Activated T-cell treated with anti-CD3 and anti-CD28 coated beads, Interleukin-2, amount 50 U/mL, for 24 hours (primary cell): Measurements from ENCODE around the gene ZNF181.

ENCODE experiments used
- DNase-seq: peaks from one replicate; pipeline ENCODE4 v3.0.0-alpha.2; 2020
- H3K27ac Mint-ChIP-seq: 2 replicates; pipeline ENCODE4 v1.8.0; 2020; ENCODE audit warnings: mild to moderate bottlenecking, mixed read lengths
- H3K27me3 Mint-ChIP-seq: 2 replicates; pipeline ENCODE4 v1.8.0; 2020; ENCODE audit warnings: mixed read lengths
- H3K36me3 Mint-ChIP-seq: 2 replicates; pipeline ENCODE4 v1.8.0; 2020; ENCODE audit warnings: low read depth, mixed read lengths
- H3K4me1 Mint-ChIP-seq: 2 replicates; pipeline ENCODE4 v1.8.0; 2020; ENCODE audit warnings: low read depth, mixed read lengths
- H3K4me3 Mint-ChIP-seq: 2 replicates; pipeline ENCODE4 v1.8.0; 2020; ENCODE audit warnings: mild to moderate bottlenecking, moderate library complexity, mixed read lengths
- H3K9me3 Mint-ChIP-seq: 2 replicates; pipeline ENCODE4 v1.8.0; 2020; ENCODE audit warnings: mixed read lengths

Gene ZNF181

GRCh38 chr19:34731019-34731829 is 2.8 kb upstream of the ZNF181 start:
- Mint-ChIP-seq H3K9me3 (peaks cover 8% of the 10 kb centered on the region), H3K4me3 (no peak overlapping the region), H3K36me3 (peaks cover 25% of the 10 kb centered on the region), H3K27me3 (peaks cover 18% of the 10 kb centered on the region), H3K4me1 (peaks cover 23% of the 10 kb centered on the region), H3K27ac (no peak overlapping the region)
- no peak for DNase-seq

GRCh38 chr19:34731964-34732363 is 2.1 kb upstream of the ZNF181 start:
- Mint-ChIP-seq H3K4me3 (no peak overlapping the region), H3K9me3 (peaks cover 12% of the 10 kb centered on the region), H3K27ac (no peak overlapping the region), H3K27me3 (peaks cover 13% of the 10 kb centered on the region), H3K4me1 (peaks cover 23% of the 10 kb centered on the region), H3K36me3 (peaks cover 32% of the 10 kb centered on the region)
- DNase-seq, result no peak

DNA sequence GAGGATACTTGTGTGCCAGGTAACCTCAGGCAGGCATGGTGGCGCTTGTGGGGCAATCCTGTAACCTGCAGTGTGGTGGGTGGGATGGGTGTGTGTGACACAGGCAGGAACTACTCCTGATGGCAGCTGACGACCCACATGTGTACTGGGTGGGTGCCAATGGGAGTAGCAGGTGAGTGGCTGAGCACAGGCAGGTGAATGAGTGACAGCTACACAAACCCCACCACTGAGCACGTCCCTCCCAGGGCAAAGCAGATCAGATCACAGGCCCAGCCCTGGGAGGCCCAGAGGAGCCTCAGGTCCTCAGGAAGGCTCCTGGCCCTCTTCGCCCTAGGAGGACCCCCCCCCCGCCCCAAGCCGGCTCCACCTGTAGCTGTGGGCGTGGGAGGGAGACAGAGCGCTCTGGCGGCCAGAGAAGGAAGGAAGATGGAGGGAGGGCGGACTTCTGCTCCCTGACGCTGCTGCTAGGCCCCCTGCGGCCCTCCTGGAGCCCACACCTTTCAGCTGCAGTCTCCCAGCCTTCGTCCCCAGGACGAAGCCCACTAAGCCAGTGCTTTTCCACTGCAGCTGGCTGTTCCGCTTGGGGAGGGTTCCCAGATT is 1.3 kb upstream of the ZNF181 start:
- Mint-ChIP-seq H3K4me1 (peaks cover 23% of the 10 kb centered on the region), H3K27ac (peak overlapping the region; percentile 18), H3K27me3 (peaks cover 5% of the 10 kb centered on the region), H3K9me3 (peaks cover 14% of the 10 kb centered on the region), H3K36me3 (peaks cover 39% of the 10 kb centered on the region), H3K4me3 (peak overlapping the region; percentile 62)
- DNase-seq, result peak; percentile 36

GRCh38 chr19:34733266-34733745 is 737 bp upstream of the ZNF181 start:
- Mint-ChIP-seq H3K4me1 (peaks cover 23% of the 10 kb centered on the region), H3K27me3 (peaks cover 2% of the 10 kb centered on the region), H3K4me3 (peak overlapping the region; percentile 82), H3K36me3 (peaks cover 45% of the 10 kb centered on the region), H3K27ac (peak overlapping the region; percentile 95), H3K9me3 (peaks cover 17% of the 10 kb centered on the region)
- no peak for DNase-seq

GRCh38 chr19:34734537-34735103 is 577 bp downstream of the ZNF181 start:
- H3K4me1 Mint-ChIP-seq, result peaks cover 23% of the 10 kb centered on the region
- DNase-seq, result no peak
- H3K36me3 Mint-ChIP-seq, result peaks cover 58% of the 10 kb centered on the region
- H3K9me3 Mint-ChIP-seq, result peaks cover 25% of the 10 kb centered on the region
- peak overlapping the region; percentile 82 for H3K4me3 Mint-ChIP-seq
- H3K27me3 Mint-ChIP-seq, result no peaks in the 10 kb centered on the region
- H3K27ac Mint-ChIP-seq, result peak overlapping the region; percentile 95

- DNase-seq, result no peak
- Mint-ChIP-seq H3K9me3 (peaks cover 75% of the 10 kb centered on the region), H3K4me3 (no peak overlapping the region), H3K27ac (no peak overlapping the region), H3K4me1 (no peaks in the 10 kb centered on the region), H3K27me3 (no peaks in the 10 kb centered on the region), H3K36me3 (peaks cover 71% of the 10 kb centered on the region)
Observed at GRCh38 chr19:34744896-34745690, 11.1 kb downstream of the ZNF181 start.

- Mint-ChIP-seq H3K4me1 (no peaks in the 10 kb centered on the region), H3K27me3 (no peaks in the 10 kb centered on the region), H3K4me3 (no peak overlapping the region), H3K27ac (no peak overlapping the region), H3K36me3 (peaks cover 79% of the 10 kb centered on the region), H3K9me3 (peaks cover 72% of the 10 kb centered on the region)
- DNase-seq, result no peak
Observed at GRCh38 chr19:34757441-34757840, 23.4 kb downstream of the ZNF181 start.

DNA sequence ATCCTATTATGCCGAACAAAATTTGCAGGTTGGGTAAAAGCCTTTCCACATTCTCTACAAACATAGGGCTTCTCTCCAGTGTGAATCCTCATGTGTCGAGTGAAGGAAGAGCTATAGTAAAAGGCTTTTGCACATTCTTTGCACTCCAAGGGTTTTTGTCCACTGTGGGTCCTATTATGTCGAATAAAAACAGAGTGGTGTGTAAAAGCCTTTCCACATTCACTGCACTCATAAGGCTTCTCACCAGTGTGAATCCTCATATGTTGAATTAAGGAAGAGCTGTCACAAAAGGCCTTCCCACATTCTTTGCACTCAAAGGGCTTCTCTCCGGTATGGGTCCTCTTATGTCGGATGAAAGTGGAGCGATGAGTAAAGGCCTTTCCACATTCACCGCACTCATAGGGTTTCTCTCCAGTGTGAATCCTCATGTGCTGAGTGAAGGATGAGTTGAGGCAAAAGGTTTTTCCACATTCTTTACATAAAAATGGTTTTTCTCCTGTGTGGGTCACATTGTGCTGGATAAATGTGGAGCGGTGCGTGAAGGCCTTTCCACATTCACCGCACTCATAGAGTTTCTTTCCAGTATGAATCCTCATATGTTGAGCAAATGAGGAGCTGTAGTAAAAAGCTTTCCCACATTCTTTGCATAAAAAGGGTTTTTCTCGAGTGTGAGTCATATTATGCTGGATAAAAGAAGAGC is 25.3 kb downstream of the ZNF181 start:
- peaks cover 86% of the 10 kb centered on the region for H3K36me3 Mint-ChIP-seq
- H3K27me3 Mint-ChIP-seq, result no peaks in the 10 kb centered on the region
- no peak for DNase-seq
- peaks cover 76% of the 10 kb centered on the region for H3K9me3 Mint-ChIP-seq
- H3K4me1 Mint-ChIP-seq, result no peaks in the 10 kb centered on the region
- H3K27ac Mint-ChIP-seq, result no peak overlapping the region
- no peak overlapping the region for H3K4me3 Mint-ChIP-seq

DNA sequence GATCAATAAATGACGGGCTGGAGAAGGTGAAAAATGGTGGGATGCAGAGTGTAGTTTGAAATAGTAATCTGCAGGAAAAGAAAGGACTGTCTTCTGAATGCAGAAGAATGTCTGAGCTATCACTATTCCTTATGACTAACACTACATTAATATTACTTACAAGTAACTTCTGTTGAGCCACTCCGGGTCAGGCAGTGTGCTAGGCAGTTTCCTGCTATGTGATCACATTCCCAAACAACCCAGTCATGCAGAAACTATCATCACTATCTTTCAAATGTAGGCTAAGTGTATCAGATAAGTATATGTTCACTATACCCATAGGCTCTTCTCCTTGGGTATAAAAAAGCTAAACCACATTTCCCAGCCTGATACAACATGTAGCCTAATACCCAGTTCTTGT is 32.3 kb downstream of the ZNF181 start:
- DNase-seq, result no peak
- Mint-ChIP-seq H3K27ac (no peak overlapping the region), H3K9me3 (peaks cover 43% of the 10 kb centered on the region), H3K4me3 (no peak overlapping the region), H3K4me1 (peaks cover 1% of the 10 kb centered on the region), H3K36me3 (peaks cover 97% of the 10 kb centered on the region), H3K27me3 (no peaks in the 10 kb centered on the region)

DNA sequence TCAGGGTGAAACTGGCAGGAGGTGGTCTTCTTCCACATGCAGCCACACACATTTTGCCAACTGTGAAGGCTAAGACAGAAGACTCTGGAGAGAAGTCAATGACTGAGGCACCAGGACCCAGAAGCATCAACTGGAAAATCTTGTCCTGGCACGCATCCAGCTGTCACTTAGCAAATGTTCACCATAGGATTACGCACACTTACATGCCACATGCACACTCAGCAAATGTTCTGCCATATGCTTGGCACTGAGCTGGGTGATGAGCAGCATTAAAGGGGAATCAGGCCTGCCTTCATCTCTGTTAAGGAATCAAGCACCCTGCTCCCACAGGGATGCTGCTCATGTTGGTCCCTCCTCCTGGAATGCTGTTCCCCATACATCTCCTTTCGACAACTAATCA is 33.9 kb downstream of the ZNF181 start:
- peaks cover 34% of the 10 kb centered on the region for H3K9me3 Mint-ChIP-seq
- peaks cover 12% of the 10 kb centered on the region for H3K4me1 Mint-ChIP-seq
- no peak overlapping the region for H3K4me3 Mint-ChIP-seq
- no peak for DNase-seq
- H3K27me3 Mint-ChIP-seq, result no peaks in the 10 kb centered on the region
- peaks cover 94% of the 10 kb centered on the region for H3K36me3 Mint-ChIP-seq
- no peak overlapping the region for H3K27ac Mint-ChIP-seq

- Mint-ChIP-seq H3K4me3 (peak within 1 kb of the TSS; percentile 89), H3K27ac (peak within 1 kb of the TSS; percentile 94), H3K9me3 (peaks cover 9% of the 10 kb centered on the region), H3K4me1 (peaks cover 16% of the 10 kb centered on the region), H3K36me3 (peaks cover 48% of the 10 kb centered on the region), H3K27me3 (peaks cover 17% of the 10 kb centered on the region)
- DNase-seq, result peak; percentile 93
Observed at GRCh38 chr19:34772697-34773554, 38.9 kb downstream of the ZNF181 start, which contains the start of gene ZNF599. TSS of gene ZNF599 (minus strand) at chr19:34773215. CDS start at chr19:34772841, 374 bp downstream.

GRCh38 chr19:34773555-34773864 is 39.5 kb downstream of the ZNF181 start:
- peaks cover 7% of the 10 kb centered on the region for H3K9me3 Mint-ChIP-seq
- peaks cover 17% of the 10 kb centered on the region for H3K27me3 Mint-ChIP-seq
- no peak for DNase-seq
- no peak overlapping the region for H3K27ac Mint-ChIP-seq
- H3K36me3 Mint-ChIP-seq, result peaks cover 42% of the 10 kb centered on the region
- H3K4me3 Mint-ChIP-seq, result peak overlapping the region; percentile 89
- peaks cover 16% of the 10 kb centered on the region for H3K4me1 Mint-ChIP-seq

DNA sequence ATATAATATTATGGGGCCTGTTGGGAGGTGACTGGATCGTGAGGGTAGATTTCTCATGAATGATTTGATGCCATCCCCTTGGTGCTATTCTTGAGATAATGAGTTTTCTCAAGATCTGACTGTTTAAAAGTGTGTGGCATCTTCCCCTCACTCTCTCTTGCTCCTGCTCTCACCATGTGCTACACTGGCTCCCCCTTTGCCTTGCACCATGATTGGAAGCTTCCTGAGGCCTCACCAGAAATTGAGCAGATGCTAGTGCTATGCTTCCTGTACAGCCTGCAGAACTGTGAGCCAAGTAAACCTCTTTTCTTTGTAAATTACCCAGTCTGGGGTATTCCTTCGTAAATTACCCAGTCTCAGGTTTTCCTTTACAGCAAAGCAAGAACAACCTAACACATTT is 40.8 kb downstream of the ZNF181 start:
- Mint-ChIP-seq H3K27me3 (peaks cover 18% of the 10 kb centered on the region), H3K4me1 (peaks cover 16% of the 10 kb centered on the region), H3K4me3 (no peak overlapping the region), H3K27ac (no peak overlapping the region), H3K36me3 (peaks cover 30% of the 10 kb centered on the region), H3K9me3 (peaks cover 7% of the 10 kb centered on the region)
- DNase-seq, result no peak
